ENCODE measurements around the gene RPTOR. TPM values are rescaled to one million over a fixed set of nuclear protein-coding genes. Genes with fewer than 3 reads are reported as not detected.

RPTOR gene
- total RNA-seq, 1 experiment from 2014 or later, result 25.1 TPM

DNA sequence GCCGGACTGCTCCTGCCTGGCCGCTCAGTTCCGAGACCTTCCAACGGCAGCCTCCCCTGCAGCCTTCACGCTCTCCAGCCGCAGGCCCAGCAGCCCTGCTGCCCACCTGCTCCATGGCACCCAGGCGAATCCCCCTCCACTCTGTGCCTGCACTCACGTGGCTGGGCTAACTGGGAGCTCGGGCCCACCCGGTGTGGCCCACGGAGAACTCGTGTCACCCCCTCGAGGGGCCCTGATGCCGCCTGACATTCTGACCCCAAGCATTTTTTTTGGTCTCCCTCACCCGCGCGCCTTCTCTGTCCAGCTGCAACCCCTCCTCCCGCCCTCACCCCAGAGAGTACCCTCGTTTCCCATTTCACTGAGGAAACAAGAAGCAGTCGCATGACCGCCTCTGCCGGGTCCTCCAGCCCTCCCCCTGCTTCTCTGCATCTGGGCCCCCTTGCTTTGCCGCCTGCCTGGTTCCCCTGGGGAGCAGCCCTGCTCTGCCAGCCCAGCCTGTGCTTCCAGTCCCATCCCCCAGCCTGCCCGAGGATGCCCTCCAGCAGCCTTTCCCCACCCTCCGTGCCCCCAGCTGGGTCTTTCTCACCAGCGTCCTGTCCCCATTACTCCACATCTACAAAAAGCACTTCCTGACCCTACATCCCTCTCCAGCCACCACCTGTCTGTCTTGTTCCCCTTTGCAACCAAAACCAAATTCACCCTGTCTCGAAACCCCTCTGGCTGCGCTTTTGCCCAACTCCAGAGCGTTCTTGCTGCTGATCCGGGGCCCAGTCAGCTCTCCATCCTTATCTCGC lies 300.6 kb downstream of the RPTOR start:
- H3K79me2 ChIP-seq (ENCODE audit: insufficient read depth, low read length), result no peaks in the 10 kb centered on the region
- Mint-ChIP-seq H3K4me1 (peaks cover 9 to 23% of the 10 kb centered on the region in 2 experiments), H3K27me3 (ENCODE audit: low read depth) (no peaks in the 10 kb centered on the region), H3K36me3 (ENCODE audit: insufficient read depth in 1 of 3, low read depth in 3 of 3) (peaks cover 10 to 21% (median 11%) of the 10 kb centered on the region in 3 experiments; a peak in 6 of 7 replicates), H3K9me3 (no peaks in the 10 kb centered on the region), H3K4me3 (0 out of 5 replicates have a peak overlapping the region, but pooled peaks of 1 of the 2 experiments have one; percentile 50), H3K27ac (peak overlapping the region in 2 of 3 experiments; percentile 12 to 91; a peak in 4 of 7 replicates)
- no peaks in the 10 kb centered on the region for H3K9me3 ChIP-seq (ENCODE audit: control insufficient read depth, low read depth, low read length)
- H3K56ac ChIP-seq (ENCODE audit: insufficient read length, low read depth, low read length), result no peak overlapping the region
- no peaks in the 10 kb centered on the region for H3K79me1 ChIP-seq (ENCODE audit: insufficient read depth, low read depth, low read length, poor library complexity, severe bottlenecking)
- H2BK12ac ChIP-seq (ENCODE audit: insufficient read length, low read depth, low read length), result no peak overlapping the region
- no peak overlapping the region for H4K91ac ChIP-seq (ENCODE audit: insufficient read length, low read depth, low read length)
- H4K8ac ChIP-seq (replicated peaks; ENCODE audit: insufficient read length, low read depth, low read length), result no peak overlapping the region
- DNase-seq, result no peak
- H3T11ph ChIP-seq (ENCODE audit: low read length), result no peak overlapping the region
- no peaks in the 10 kb centered on the region for H3K4me1 ChIP-seq (ENCODE audit: insufficient read depth, low read length)
- H2AFZ ChIP-seq (ENCODE audit: low read length), result no peak overlapping the region
- no peak overlapping the region for H3K23ac ChIP-seq (ENCODE audit: insufficient read length, low read depth, low read length)
- TF ChIP-seq, protein P1, sequence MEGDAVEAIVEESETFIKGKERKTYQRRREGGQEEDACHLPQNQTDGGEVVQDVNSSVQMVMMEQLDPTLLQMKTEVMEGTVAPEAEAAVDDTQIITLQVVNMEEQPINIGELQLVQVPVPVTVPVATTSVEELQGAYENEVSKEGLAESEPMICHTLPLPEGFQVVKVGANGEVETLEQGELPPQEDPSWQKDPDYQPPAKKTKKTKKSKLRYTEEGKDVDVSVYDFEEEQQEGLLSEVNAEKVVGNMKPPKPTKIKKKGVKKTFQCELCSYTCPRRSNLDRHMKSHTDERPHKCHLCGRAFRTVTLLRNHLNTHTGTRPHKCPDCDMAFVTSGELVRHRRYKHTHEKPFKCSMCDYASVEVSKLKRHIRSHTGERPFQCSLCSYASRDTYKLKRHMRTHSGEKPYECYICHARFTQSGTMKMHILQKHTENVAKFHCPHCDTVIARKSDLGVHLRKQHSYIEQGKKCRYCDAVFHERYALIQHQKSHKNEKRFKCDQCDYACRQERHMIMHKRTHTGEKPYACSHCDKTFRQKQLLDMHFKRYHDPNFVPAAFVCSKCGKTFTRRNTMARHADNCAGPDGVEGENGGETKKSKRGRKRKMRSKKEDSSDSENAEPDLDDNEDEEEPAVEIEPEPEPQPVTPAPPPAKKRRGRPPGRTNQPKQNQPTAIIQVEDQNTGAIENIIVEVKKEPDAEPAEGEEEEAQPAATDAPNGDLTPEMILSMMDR (conservative IDR thresholded peaks at IDR 0.05), result no peak
- WGBS (ENCODE audit: extremely low coverage, insufficient read length, low lambda C conversion rate), result no CpG with 5 or more reads among the region's 31 CpGs
- no peak overlapping the region for H4K5ac ChIP-seq (ENCODE audit: insufficient read length, low read depth, low read length)
- no peaks in the 10 kb centered on the region for H3K27me3 ChIP-seq (ENCODE audit: insufficient read depth, low read length)
- H2BK15ac ChIP-seq (ENCODE audit: low read depth, low read length), result no peak overlapping the region
- H3K23me2 ChIP-seq (ENCODE audit: insufficient read length, low read depth, low read length, poor library complexity, severe bottlenecking), result no peaks in the 10 kb centered on the region
- no peak overlapping the region for H3K4me2 ChIP-seq (ENCODE audit: insufficient read depth, insufficient read length, low read length)
- H2BK120ac ChIP-seq (ENCODE audit: low read depth, low read length, poor library complexity, severe bottlenecking), result no peak overlapping the region
- no peak overlapping the region for H3K4ac ChIP-seq (ENCODE audit: low read depth, low read length)
- no peak overlapping the region for H3K27ac ChIP-seq (ENCODE audit: insufficient read length, low read depth, low read length)
- H2AK5ac ChIP-seq (ENCODE audit: insufficient read length, low read length), result no peak overlapping the region
- no peak overlapping the region for H2BK20ac ChIP-seq (ENCODE audit: low read depth, low read length, poor library complexity, severe bottlenecking)
- no peak overlapping the region for H3K9ac ChIP-seq (ENCODE audit: extremely low read depth, insufficient read length, low read length)
- peak overlapping the region; percentile 52; the same call in 1 of the 2 replicates for H3K14ac ChIP-seq (ENCODE audit: insufficient read depth, low read length)
- H4K20me1 ChIP-seq (ENCODE audit: control insufficient read depth, insufficient read depth, insufficient read length), result no peaks in the 10 kb centered on the region
- H2BK5ac ChIP-seq (ENCODE audit: insufficient read length, low read length), result no peak overlapping the region
- no peak overlapping the region for H3K18ac ChIP-seq (ENCODE audit: insufficient read length, low read depth, low read length)

All from H9 (cell line).